ENCODE measurements around the gene GABPB2.

The GABPB2 gene

DNA sequence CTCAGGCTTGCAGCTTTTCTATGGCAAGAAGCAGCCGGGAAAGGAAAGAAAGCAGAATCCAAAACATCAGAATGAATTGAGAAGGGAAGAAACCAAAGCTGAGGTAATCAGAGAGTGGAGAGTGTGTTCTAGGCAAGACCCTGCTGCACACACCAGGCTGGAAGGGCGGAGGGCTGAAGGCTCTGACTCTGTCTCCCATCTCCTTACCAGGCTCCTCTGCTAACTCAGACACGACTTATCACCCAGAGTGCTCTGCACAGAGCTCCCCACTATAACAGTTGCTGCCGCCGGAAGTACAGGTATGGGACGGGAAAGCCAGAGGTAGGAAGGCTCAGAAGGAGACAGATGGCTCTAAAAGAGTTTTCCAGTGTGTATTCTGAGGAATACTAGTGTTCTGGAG lies 96.6 kb downstream of the GABPB2 start:
- Histone ChIP-seq H4K20me1 (no peaks in the 10 kb centered on the region), H3K4me1 (peaks cover 33% of the 10 kb centered on the region), H3K27me3 (no peaks in the 10 kb centered on the region), H3K9me3 (no peaks in the 10 kb centered on the region), H3K9ac (peak overlapping the region; percentile 88), H3K4me3 (peak overlapping the region; percentile 79), H3K36me3 (peaks cover 48% of the 10 kb centered on the region), H3K27ac (0 out of 2 replicates have a peak overlapping the region, but pooled peaks have one; percentile 79), H3K4me2 (peak overlapping the region; percentile 85)
- TF ChIP-seq Cebpa-rat (IDR thresholded peaks at IDR 0.05), result no peak

DNA sequence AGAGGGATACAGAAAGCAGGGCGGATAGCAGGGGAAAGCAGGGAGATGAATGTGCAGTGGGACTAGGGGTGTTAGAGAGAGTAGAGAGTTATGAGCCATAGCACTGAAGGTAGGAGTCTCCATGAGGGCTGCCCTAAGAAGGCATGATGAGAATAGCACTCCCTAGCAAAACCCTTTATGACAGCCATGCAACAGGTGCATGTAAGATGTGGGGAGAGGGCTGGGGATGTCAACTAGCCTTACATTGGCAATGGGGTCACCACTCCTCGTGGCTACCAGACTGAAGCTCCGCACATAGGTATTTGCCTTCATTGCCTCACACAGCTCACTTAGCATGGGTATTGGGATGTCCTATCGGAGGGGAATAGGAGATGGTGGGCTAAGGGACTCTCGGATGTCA lies 100.6 kb downstream of the GABPB2 start:
- Histone ChIP-seq H3K4me3 (no peak overlapping the region), H3K4me1 (peaks cover 11% of the 10 kb centered on the region), H3K36me3 (peaks cover 85% of the 10 kb centered on the region), H3K9ac (no peak overlapping the region), H3K9me3 (no peaks in the 10 kb centered on the region), H3K27me3 (no peaks in the 10 kb centered on the region), H3K27ac (no peak overlapping the region), H4K20me1 (no peaks in the 10 kb centered on the region), H3K4me2 (no peak overlapping the region)
- no peak for TF ChIP-seq Cebpa-rat (IDR thresholded peaks at IDR 0.05)
